Iris pigment epithelial cell (primary cell): ENCODE results near the gene SNRPD3.
"Not testable (repeated sequence)": the region's sequence is repeated elsewhere in the genome, so short reads cannot be mapped to it uniquely, and the experiment has no call there.

ENCODE experiments used
- DNase-seq: peaks from one replicate; pipeline ENCODE4 v3.0.0-alpha.2; 2011; ENCODE audit warnings: low read depth

SNRPD3 gene

DNA sequence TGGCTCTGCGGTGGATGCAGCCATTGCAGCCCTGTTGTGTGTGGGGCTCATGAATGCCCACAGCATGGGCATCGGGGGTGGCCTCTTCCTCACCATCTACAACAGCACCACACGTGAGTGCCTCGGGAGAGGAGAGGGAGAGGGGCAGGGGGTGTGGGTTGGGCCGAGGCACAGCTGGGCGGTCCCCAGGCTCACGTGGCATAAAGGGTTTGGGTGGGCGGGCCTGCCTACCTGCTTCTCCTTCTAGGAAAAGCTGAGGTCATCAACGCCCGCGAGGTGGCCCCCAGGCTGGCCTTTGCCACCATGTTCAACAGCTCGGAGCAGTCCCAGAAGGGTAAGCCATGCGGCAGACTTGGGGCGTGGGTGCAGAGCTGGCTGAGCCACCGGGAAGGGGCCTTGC, 59.0 kb downstream of the SNRPD3 start:
- DNase-seq = not testable (repeated sequence)

- not testable (repeated sequence) for DNase-seq
Measured at GRCh38 chr22:24621244-24621643, 65.4 kb downstream of the SNRPD3 start.

DNA sequence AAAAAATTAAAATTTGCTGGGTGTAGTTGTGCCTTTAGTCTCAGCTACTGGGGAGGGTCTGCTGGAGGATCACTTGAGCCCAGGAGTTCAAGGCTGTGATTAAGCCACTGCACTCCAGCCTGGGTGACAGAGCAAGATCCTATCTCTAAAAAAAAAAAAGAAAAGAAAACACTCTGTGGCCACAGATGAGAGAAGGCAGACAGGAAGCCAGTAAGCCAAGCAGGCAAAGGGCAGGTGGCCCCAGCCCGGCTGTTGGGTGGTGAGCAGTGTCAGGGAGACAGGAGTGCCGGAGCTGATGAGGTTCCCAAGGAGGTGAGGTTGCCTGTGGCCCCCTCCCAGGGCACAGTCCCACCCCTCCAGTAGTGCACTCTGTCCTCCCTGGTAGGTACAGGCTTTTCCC, 66.8 kb downstream of the SNRPD3 start:
- not testable (repeated sequence) for DNase-seq
